SW 1271 (cell line): ENCODE results near the gene SHF.
"Not testable (repeated sequence)": the region's sequence is repeated elsewhere in the genome, so short reads cannot be mapped to it uniquely, and the experiment has no call there.

Source experiments
- DNase-seq, 2 experiments: peaks; one replicate each; lab custom pipeline; 2025; lab: John Stamatoyannopoulos, UW

SHF gene

GRCh38 chr15:45146405-45146804 is 41.4 kb downstream of the SHF start:
- DNase-seq = no peak

- DNase-seq = no peak
Measured at GRCh38 chr15:45144775-45145174, 43.0 kb downstream of the SHF start.

GRCh38 chr15:45143946-45144345 is 43.8 kb downstream of the SHF start:
- DNase-seq = no peak

- no peak for DNase-seq
Measured at GRCh38 chr15:45143056-45143455, 44.7 kb downstream of the SHF start.

- no peak for DNase-seq
Measured at GRCh38 chr15:45141386-45141785, 46.4 kb downstream of the SHF start.

GRCh38 chr15:45140557-45141250 is 47.1 kb downstream of the SHF start:
- DNase-seq = no peak

GRCh38 chr15:45139770-45140169 is 48.0 kb downstream of the SHF start:
- no peak for DNase-seq

GRCh38 chr15:45138814-45139765 is 48.7 kb downstream of the SHF start:
- no peak for DNase-seq

GRCh38 chr15:45137703-45138102 is 50.1 kb downstream of the SHF start:
- no peak for DNase-seq

- DNase-seq = no peak
Measured at GRCh38 chr15:45136378-45136764, 51.4 kb downstream of the SHF start.

- not testable (repeated sequence) for DNase-seq
Measured at GRCh38 chr15:45135705-45136377, 51.9 kb downstream of the SHF start.

GRCh38 chr15:45134682-45135604 is 52.8 kb downstream of the SHF start:
- no peak for DNase-seq

- no peak for DNase-seq
Measured at GRCh38 chr15:45134046-45134445, 53.7 kb downstream of the SHF start.

GRCh38 chr15:45133561-45133920 is 54.2 kb downstream of the SHF start:
- DNase-seq = no peak

GRCh38 chr15:45132844-45133560 is 54.8 kb downstream of the SHF start:
- no peak for DNase-seq

- no peak for DNase-seq
Measured at GRCh38 chr15:45131510-45131909, 56.3 kb downstream of the SHF start.

- no peak for DNase-seq
Measured at GRCh38 chr15:45130291-45131000, 57.3 kb downstream of the SHF start.

- no peak for DNase-seq
Measured at GRCh38 chr15:45129651-45130129, 58.1 kb downstream of the SHF start, which contains the start of the genes DUOX1 and DUOXA1. DUOX1 (plus strand) TSS chr15:45129994; CDS start chr15:45131967, 1,973 bp downstream. DUOXA1 (minus strand) TSS chr15:45129879; CDS start chr15:45123014, 6,865 bp downstream.

- DNase-seq = no peak
Measured at GRCh38 chr15:45128971-45129639, 58.7 kb downstream of the SHF start.
